ENCODE measurements around the gene DNHD1. TPM values are rescaled to one million over a fixed set of nuclear protein-coding genes. Genes with fewer than 3 reads are reported as not detected.

DNHD1 gene
- total RNA-seq, 1 donor from 2014 or later, result 6.6 TPM

DNA sequence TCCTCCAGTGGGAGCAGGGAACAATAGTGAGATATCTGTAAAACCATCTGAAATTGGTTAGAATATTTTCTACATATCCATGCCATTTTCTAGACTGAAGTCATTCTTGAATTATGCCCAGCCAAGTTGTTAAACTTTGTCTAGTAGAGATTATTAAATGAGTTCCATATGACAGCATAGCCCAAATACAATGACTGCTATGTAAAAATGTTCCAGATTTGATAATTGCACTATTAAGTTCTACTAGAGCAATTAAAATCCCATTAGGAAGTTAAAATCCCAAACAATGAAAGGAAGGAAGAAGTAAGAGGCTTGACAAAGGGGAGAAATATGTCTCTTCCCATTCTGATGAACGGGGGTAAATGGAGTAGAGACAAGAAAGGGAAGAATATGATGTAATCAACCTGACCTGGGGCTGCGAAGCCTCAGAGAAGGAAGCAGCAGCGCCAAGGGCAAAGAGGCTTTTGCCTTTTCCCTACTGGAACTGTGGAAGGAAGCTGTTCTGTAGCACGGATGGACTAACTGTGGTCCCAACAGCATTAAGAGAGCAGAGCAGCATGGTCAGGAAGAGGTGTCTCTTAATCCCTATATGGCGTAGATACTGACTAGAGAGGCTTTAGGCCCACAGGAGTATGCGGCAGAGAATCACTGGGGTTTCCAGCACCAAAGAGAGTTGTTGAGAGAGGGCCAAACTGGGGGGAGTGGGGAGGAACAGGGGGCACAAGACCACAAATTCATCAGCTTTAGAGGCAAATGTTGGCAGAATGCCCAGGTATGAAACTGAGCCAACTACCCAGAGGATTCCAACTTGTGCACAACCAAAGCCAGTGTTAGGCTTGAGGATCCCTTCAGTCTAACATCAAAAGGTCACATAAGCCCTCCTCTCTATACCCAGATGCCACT is 79.6 kb downstream of the DNHD1 start:
- H3K27ac Mint-ChIP-seq (ENCODE audit: unreplicated experiment), result no peak overlapping the region
- H3K4me3 Mint-ChIP-seq (ENCODE audit: unreplicated experiment), result no peak overlapping the region
- H3K4me1 Mint-ChIP-seq (ENCODE audit: unreplicated experiment), result peaks cover 16% of the 10 kb centered on the region
- H3K36me3 Mint-ChIP-seq (ENCODE audit: unreplicated experiment), result peaks cover 6% of the 10 kb centered on the region
- DNase-seq (ENCODE audit: extremely low spot score, unreplicated experiment), result peak; percentile 44
- H3K9me3 Mint-ChIP-seq (ENCODE audit: unreplicated experiment), result no peaks in the 10 kb centered on the region
- no peaks in the 10 kb centered on the region for H3K27me3 Mint-ChIP-seq (ENCODE audit: unreplicated experiment)
- TF ChIP-seq CTCF (IDR thresholded peaks at IDR 0.05), result no peak

- H3K27me3 Mint-ChIP-seq (ENCODE audit: unreplicated experiment), result no peaks in the 10 kb centered on the region
- TF ChIP-seq CTCF (IDR thresholded peaks at IDR 0.05), result no peak
- H3K36me3 Mint-ChIP-seq (ENCODE audit: unreplicated experiment), result peaks cover 9% of the 10 kb centered on the region
- H3K4me3 Mint-ChIP-seq (ENCODE audit: unreplicated experiment), result no peak overlapping the region
- peaks cover 12% of the 10 kb centered on the region for H3K4me1 Mint-ChIP-seq (ENCODE audit: unreplicated experiment)
- DNase-seq (ENCODE audit: extremely low spot score, unreplicated experiment), result peak; percentile 2
- H3K27ac Mint-ChIP-seq (ENCODE audit: unreplicated experiment), result no peak overlapping the region
- H3K9me3 Mint-ChIP-seq (ENCODE audit: unreplicated experiment), result peaks cover 12% of the 10 kb centered on the region
Measured at GRCh38 chr11:6578134-6578533, 81.1 kb downstream of the DNHD1 start.

DNA sequence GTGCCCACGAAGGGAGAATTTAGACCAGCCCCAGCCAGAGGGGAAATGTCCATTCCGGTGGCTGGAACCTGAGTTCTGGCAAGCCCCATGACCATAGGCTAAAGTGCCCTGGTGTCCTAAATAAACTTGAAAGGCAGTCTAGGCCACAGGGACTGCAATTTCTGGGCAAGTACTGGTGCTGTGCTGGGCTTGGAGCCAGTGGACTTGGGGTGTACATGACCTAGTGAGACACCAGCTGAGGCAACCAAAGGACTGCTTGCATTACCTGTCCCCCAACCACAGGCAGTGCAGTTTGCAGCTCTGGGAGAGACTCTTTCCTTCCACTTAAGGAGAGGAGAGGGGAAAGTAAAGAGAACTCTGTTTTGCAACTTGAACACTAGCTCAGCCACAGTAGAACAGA is 82.6 kb downstream of the DNHD1 start:
- peak; percentile 34 for DNase-seq (ENCODE audit: extremely low spot score, unreplicated experiment)
- no peak overlapping the region for H3K4me3 Mint-ChIP-seq (ENCODE audit: unreplicated experiment)
- H3K9me3 Mint-ChIP-seq (ENCODE audit: unreplicated experiment), result peaks cover 27% of the 10 kb centered on the region
- H3K27me3 Mint-ChIP-seq (ENCODE audit: unreplicated experiment), result no peaks in the 10 kb centered on the region
- H3K27ac Mint-ChIP-seq (ENCODE audit: unreplicated experiment), result no peak overlapping the region
- peaks cover 12% of the 10 kb centered on the region for H3K4me1 Mint-ChIP-seq (ENCODE audit: unreplicated experiment)
- TF ChIP-seq CTCF (IDR thresholded peaks at IDR 0.05), result no peak
- H3K36me3 Mint-ChIP-seq (ENCODE audit: unreplicated experiment), result peaks cover 18% of the 10 kb centered on the region

DNA sequence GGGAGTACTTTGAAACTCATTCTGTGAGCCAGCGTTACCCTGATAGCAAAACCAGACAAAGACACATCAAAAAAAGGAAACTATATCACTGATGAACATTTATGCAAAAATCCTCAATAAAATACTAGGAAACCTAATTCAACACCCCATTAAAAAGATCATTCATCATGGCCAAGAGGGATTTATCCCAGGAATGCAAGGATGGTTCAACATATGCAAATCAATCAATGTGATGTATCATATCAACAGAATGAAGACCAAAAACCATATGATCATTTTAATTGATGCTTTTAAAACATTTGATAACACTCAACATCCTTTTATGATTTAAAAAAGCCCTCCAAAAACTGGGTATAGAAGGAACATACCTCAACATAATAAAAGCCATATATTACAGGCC is 86.5 kb downstream of the DNHD1 start:
- no peak for DNase-seq (ENCODE audit: extremely low spot score, unreplicated experiment)
- H3K27me3 Mint-ChIP-seq (ENCODE audit: unreplicated experiment), result no peaks in the 10 kb centered on the region
- no peak overlapping the region for H3K27ac Mint-ChIP-seq (ENCODE audit: unreplicated experiment)
- no peaks in the 10 kb centered on the region for H3K4me1 Mint-ChIP-seq (ENCODE audit: unreplicated experiment)
- no peak for TF ChIP-seq CTCF (IDR thresholded peaks at IDR 0.05)
- peaks cover 22% of the 10 kb centered on the region for H3K36me3 Mint-ChIP-seq (ENCODE audit: unreplicated experiment)
- peaks cover 30% of the 10 kb centered on the region for H3K9me3 Mint-ChIP-seq (ENCODE audit: unreplicated experiment)
- no peak overlapping the region for H3K4me3 Mint-ChIP-seq (ENCODE audit: unreplicated experiment)

DNA sequence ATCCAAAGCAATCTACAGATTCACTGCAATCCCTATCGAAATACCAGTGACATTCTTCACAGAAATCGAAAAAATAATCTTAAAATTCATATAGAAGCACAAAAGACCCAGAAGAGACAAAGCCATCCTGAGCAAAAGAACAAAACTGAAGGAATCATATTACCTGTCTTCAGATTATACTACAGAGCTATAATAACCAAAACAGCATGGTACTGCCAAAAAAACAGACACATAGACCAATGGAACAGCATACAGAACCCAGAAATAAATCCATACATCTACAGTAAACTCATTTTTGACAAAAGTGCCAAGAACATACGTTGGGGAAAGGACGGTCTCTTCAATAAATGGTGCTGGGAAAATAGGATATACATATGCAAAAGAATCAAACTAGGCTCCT is 87.4 kb downstream of the DNHD1 start:
- Mint-ChIP-seq H3K36me3 (ENCODE audit: unreplicated experiment) (peaks cover 22% of the 10 kb centered on the region), H3K4me3 (ENCODE audit: unreplicated experiment) (no peak overlapping the region), H3K27ac (ENCODE audit: unreplicated experiment) (no peak overlapping the region), H3K9me3 (ENCODE audit: unreplicated experiment) (peaks cover 30% of the 10 kb centered on the region), H3K4me1 (ENCODE audit: unreplicated experiment) (no peaks in the 10 kb centered on the region), H3K27me3 (ENCODE audit: unreplicated experiment) (no peaks in the 10 kb centered on the region)
- no peak for DNase-seq (ENCODE audit: extremely low spot score, unreplicated experiment)
- no peak for TF ChIP-seq CTCF (IDR thresholded peaks at IDR 0.05)
